ENCODE results near the gene OR7A5.
"Not testable (repeated sequence)": the region's sequence is repeated elsewhere in the genome, so short reads cannot be mapped to it uniquely, and the experiment has no call there.

The OR7A5 gene

GRCh38 chr19:14784730-14785101 is 50.3 kb downstream of the OR7A5 start:
- DNase-seq (ENCODE audit: low spot score), result peak; percentile 13

- not testable (repeated sequence) for DNase-seq (ENCODE audit: low spot score)
Observed at GRCh38 chr19:14783410-14783998, 51.5 kb downstream of the OR7A5 start.

- no peak for DNase-seq (ENCODE audit: low spot score)
Observed at GRCh38 chr19:14782626-14783409, 52.2 kb downstream of the OR7A5 start.

GRCh38 chr19:14781713-14782536 is 53.1 kb downstream of the OR7A5 start:
- DNase-seq (ENCODE audit: low spot score), result not testable (repeated sequence)

- DNase-seq (ENCODE audit: low spot score), result not testable (repeated sequence)
Observed at GRCh38 chr19:14780622-14781225, 54.3 kb downstream of the OR7A5 start.

GRCh38 chr19:14779151-14779550 is 55.8 kb downstream of the OR7A5 start:
- no peak for DNase-seq (ENCODE audit: low spot score)

- DNase-seq (ENCODE audit: low spot score), result not testable (repeated sequence)
Observed at GRCh38 chr19:14778110-14778845, 56.7 kb downstream of the OR7A5 start, which contains the start of gene ADGRE2. Gene ADGRE2, minus strand, starts transcription at chr19:14778560. Its CDS starts 1,804 bp downstream, at chr19:14776756.

GRCh38 chr19:14777645-14778044 is 57.3 kb downstream of the OR7A5 start:
- not testable (repeated sequence) for DNase-seq (ENCODE audit: low spot score)
